Activated CD8-positive, alpha-beta memory T cell treated with anti-CD3 and anti-CD28 coated beads, Interleukin-2, amount 50 U/mL, for 1 hour (primary cell): ENCODE measurements around the gene IKBKG.
"Not testable (repeated sequence)": the region's sequence is repeated elsewhere in the genome, so short reads cannot be mapped to it uniquely, and the experiment has no call there.

ENCODE experiments used
- DNase-seq: peaks from one replicate; pipeline ENCODE4 v3.0.0-alpha.2; 2020; ENCODE audit errors: extremely low read depth

The IKBKG gene, protein sequence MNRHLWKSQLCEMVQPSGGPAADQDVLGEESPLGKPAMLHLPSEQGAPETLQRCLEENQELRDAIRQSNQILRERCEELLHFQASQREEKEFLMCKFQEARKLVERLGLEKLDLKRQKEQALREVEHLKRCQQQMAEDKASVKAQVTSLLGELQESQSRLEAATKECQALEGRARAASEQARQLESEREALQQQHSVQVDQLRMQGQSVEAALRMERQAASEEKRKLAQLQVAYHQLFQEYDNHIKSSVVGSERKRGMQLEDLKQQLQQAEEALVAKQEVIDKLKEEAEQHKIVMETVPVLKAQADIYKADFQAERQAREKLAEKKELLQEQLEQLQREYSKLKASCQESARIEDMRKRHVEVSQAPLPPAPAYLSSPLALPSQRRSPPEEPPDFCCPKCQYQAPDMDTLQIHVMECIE

DNA sequence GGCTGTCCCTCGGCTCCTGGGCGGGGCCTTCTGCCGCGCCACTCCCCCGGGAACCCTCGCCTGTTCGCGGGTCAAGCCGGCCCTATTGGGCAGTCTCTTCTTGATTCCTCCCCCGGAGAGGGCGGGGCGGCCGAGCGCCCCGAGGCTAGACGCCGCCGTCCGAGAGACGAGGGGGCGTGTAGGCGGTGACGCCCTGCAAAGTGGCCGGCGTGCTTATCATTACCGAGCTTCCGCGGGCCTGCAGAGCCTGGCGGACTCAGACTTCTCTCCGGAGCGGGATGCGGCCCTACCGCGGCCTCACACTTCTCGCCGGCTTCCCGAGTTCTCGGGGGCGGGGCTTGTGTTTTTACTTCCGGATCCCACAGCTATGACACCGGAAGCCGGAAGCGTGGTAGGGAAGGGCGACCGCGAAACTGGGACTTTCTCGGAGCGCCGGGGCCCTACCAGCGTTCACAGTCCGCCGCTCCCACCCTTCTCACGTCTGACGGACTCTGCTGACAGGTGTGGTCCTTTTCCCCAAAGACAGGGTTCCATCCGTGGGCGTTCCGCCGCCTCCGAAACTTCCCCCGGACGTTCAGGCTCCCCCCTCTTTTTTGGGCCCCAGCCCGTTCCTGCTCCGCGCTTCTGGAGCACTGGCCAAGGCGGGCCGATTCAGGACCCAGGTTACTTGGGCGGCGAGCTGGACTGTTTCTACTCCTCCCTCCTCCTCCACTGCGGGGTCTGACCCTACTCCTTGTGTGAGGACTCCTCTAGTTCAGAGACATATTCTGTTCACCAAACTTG is at the start of gene IKBKG:
Gene IKBKG (plus strand): TSS at position 376 of the 783 bp plus-strand sequence. CDS start 4,383 bp downstream, outside the sequence.
- peak; percentile 63 for DNase-seq

DNA sequence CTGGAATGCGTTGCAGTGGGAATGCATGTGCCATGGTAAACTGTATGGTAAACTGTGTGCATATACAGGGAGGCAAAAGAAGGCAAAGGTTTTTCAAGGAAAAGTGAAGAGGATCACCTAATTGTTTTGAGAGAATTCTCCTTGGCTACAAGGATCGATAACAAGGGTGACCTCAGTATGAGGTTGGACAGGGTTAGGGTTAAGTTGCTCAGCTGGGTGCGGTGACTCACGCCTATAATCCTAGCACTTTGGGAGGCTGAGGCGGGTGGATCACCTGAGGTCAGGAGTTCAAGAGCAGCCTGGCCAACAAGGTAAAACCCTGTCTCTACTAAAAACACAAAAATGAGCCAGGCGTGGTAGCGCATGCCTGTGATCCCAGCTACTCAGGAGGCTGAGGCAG is 46.0 kb upstream of the IKBKG start:
- not testable (repeated sequence) for DNase-seq

DNA sequence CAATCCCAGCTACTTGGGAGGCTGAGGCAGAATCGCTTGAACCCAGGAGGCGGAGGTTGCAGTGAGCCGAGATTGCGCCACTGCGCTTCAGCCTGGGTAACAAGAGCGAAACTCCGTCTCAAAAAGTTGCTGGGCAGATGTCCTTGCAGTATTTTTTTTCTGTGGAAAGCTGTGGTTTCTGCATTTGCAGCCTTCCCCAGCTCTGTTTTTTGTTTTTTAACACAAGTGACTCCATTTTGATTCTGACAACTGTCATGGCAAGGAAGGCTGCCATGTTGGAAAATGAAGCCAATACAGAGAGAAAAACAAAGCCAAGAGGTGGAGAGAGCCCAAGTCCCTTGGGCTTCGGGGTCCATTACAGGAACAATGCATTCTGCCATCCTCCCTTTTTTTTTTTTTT is 45.3 kb upstream of the IKBKG start:
- DNase-seq, result no peak

DNA sequence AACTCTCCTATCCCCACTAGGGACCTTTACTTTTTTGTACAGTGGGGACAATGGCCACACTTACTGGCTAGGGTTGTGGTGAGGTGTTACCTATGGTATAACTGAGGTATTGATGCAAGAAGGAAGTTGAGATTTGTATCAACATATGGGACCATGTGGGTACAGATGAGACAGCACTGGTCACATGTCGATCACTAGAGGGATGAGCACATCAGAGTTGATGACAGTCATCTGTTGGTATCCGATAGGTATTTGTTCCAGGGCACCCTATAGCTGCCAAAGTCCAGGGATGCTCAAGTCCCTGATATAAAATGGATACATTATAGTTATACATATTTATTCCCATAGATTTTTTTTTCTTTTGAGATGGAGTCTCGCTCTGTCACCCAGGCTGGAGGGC is 44.4 kb upstream of the IKBKG start:
- no peak for DNase-seq

DNA sequence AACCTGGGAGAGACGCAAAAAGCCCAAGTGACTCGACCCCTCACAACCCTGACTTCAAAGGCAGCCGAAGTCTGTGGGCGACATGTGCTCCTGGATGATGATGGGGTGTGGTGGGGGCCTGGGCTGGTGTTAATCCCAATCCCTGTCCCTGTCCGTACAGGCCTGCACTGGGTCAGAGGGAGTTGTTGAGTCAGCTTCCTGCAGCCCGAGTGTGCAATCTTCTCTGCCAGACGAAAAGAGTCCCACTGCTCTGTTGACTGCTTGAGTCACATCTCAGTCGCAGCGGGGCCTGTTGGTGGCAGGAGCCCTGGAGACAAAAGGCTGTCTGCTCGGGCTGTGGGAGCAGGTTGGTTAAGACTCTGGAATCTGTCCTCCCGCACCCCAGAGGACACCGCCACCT is 41.7 kb upstream of the IKBKG start:
- DNase-seq, result no peak

DNA sequence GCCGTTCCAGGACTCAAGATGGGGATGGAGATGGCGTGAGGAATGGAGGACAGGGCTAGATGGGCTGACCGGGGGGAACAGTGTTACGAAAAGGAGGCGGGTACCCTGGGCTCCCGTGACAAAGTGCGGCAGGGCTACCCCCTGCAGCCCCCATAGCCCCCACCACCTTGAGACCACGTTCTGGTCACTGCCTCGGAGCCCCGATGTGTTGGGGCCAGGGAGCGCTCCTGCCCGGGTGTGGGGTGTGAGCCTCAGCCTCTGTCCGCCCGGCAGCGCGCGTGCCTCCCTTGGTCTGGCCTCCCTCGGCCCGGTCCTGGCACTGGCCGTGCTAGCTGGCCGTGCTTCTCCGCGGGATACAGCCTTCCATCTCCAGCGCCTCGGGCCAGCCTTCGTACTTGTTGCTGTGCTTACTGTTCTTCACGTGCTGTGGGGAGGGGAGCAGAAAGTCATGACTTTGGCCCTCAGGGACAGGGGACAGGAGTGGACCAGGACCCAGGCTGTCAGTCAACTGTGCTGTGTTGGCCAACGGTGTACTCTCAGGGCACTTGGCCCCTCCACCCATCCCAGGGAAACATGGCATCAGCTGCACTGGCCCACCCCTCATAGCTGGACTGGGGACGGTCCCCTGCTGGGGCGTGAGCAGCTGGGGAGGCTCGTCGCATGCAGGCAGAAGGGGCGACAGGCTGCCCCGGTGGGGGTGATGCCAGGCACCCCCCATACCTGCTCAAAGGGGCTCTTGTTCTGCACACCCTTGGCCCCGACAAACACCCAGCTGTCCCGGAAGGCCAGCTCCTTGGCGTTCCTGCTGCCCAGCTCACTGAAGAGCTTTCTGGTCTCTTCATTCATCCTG is 40.7 kb upstream of the IKBKG start:
- no peak for DNase-seq

DNA sequence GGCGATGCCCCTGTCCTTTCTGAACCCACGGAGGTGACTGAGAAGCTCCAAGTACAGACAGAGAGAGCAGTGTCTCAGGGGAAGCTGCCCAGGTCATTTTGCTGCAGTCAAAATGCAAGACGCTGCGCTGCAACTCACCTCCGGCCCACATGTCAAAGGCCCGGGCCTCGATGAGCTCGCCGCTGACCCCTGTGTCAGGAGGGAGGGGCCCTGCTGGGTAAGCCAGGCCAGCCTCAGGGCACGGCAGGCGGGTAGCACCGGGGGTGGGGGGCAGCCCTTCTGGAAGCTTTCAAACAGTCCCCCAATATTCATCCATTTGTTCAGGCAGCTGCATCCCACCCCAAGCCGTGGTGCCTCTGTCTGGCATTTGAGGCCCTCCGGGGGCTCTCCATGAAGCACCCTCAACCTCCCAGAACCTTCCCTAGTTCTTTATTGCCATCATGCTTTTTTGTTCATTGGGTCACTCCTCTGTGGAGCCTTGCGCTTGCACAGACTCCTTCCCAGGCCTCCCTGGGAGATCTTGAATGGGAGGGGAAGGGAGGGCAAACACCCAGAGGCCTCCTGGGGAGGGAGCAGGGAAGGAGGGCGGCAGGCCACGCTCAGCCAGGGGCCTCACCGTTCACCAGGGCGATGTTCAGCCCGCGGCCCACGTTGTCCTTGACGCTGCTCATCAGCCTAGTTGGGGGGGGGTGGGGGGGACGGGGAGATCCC is 39.6 kb upstream of the IKBKG start:
- no peak for DNase-seq

DNA sequence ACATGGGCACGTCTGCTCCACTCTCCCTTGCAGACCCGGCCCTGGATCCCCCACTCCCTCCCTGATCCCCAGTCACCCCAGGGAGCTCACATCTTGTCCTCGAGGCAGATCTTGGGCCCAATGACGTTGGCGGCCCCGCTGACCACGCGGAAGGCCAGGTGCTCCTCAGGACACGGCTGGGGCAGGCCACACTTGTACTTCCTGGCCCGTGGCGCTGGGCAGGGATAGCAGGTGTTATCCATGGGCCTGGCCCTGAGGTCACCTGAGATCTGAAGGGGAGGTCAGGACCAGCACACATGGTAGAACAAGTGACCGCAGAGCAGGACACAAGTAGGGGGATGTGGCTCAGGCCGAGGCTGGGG is 39.1 kb upstream of the IKBKG start:
- DNase-seq, result no peak

DNA sequence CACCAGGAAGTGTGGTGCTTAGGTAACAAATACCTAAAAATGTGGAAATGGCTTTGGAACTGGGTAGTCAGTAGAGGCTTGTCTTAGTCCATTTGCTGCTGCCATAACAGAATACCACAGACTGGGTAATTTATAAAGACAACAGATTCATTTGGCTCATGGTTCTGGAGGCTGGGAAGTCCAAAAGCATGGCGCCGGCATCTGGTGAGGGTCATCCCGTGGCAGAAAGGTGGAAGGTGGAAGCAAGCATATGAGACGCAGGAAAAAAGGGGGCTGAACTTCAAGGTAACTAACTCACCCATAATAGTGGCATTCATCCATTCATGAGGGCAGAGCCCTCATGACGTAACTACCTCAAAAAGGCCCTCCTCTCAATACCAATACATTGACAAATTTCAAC is 38.0 kb upstream of the IKBKG start:
- DNase-seq, result no peak

DNA sequence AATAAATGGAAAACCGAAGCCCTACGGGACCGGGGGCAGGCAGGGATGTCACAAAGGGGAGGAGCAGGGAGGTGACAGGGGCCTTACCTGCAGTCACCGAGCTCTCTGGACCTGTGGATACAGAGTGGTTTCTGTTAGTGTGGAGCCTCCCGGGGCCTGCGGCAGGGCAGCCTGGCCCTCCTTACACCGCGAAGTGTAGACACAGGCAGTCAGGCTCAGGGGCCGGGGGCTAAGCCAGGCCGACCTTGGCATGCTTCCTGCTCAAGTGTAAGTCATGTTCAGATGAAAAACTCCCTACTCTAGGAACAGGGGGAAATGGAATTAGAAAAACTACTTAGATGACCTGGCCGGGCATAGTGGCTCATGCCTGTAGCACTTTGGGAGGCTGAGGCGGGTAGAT is 35.7 kb upstream of the IKBKG start:
- DNase-seq, result no peak

DNA sequence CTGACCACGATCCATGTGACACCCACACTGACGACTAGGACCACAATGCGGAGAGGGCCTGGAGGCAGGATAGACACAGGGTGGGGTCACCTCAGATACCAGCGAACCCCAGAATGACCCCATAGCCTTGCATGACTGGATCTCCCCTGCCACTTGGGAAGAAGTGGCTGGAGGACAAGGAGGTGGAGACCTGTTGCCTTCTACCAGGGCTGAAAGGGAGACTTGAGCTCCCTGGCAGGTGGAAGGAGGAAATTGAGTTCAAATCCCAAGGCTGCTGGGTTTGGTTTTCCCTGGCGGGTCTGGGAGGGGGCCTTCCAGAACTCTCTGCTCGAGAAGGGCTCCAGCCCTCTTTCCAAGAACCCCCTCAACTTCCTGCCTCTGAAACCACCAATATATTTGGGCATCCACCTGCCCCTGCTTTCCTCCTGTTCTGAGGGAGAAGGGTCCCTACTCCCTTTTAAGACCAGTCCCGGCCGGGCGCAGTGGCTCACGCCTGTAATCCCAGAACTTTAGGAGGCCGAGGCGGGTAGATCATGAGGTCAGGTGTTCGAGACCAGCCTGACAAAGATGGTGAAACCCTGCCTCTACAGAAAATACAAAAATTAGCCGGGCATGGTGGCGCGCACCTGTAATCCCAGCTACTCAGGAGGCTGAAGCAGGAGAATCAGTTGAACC is 34.4 kb upstream of the IKBKG start:
- no peak for DNase-seq

DNA sequence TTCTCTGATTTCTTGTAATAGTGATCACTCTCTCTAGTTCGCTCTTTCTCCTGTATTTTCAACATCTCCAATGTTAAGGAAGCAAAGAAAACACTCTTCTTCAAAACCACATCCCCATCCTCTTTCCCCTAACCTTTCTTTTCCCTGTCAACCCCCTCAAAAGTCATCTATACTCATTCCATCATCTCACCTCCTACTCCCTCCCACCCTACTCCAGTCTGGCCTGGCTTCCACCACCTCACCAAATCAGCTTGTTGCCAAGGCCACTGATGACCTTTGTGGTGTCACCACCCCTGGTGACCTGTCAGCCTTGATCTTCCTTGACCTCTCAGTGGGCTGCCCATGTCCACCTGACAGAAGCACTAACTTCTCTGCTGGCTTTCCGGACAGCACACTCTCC is 33.7 kb upstream of the IKBKG start:
- DNase-seq, result no peak

DNA sequence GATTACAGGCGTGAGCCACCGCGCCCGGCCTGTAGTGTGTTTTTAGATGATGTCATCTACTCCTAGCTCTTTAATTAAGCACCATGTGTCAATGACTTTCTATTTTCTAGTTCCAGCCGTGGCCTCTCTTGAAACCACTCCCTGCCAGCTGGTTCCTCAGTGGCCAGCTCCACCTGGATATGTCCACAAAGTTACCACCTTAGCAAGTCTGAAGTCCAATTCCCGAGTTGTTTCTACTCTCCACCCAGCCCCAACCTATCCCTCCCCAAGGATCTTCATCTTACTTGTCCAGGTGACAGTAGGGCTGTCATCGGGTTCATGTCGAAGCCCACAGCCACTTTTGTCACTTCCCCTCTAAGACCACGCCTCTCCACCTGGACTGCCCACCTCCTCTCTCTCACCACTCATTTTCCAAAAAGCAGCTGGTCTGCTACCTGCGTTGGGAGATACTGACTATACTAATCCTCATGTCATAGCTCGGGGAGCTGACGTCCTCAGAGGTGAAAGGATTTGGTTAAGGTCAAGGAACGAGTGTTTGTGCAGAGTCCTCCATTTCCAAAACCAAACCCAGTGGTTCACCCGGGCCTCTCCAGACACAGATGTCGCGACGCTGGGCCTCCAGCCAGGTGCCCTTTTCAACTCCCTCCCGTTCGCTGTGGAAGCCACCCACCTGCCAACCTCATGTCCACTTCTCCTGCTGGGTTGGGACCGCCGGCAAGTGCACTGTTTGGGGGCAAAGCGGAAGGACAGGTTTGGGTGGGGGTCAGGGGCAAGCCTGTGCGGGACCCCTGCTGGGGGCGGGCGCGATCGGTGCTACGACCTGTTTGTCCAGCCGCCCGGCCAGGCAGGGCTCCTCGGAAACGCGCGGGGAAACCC is 32.1 kb upstream of the IKBKG start:
- no peak for DNase-seq

DNA sequence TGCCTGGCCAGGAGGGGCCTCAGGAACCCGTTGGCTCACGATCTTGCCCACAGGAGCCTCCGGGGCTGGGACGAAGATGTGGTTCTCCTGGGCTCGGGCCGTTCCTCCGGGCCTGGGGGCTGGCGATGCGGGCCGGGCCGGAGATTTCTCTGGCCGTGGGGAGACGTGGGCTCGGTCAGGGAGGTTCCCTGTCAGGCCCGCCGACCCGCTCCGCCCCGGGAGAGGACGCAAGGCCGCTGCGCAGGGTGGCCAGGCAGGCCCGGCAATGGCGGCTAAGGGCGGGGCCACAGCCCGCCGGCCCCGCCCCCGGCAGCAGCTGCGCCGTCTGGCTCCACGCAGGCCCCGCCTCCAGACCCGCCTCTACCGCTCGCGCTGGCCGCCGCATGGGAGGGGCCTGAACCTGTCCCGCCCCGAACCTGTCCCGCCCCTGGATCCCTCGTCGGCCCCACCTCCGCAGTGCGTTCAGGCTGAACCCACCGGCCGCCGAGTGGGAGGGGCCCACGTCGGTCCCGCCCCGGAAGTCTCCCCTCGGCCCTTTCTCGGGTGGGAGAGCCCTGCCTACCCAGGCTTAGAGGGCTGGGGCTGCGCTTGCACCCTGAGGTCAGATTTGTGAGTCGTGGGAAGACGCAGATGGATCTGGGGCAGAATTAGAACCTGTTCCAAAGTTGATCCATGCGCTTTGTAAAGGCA is 31.3 kb upstream of the IKBKG start, which contains the start of gene FAM3A:
Gene FAM3A (minus strand): TSS at position 267 of the 690 bp plus-strand sequence. CDS start 460 bp downstream, outside the sequence.
- DNase-seq, result peak; percentile 76

DNA sequence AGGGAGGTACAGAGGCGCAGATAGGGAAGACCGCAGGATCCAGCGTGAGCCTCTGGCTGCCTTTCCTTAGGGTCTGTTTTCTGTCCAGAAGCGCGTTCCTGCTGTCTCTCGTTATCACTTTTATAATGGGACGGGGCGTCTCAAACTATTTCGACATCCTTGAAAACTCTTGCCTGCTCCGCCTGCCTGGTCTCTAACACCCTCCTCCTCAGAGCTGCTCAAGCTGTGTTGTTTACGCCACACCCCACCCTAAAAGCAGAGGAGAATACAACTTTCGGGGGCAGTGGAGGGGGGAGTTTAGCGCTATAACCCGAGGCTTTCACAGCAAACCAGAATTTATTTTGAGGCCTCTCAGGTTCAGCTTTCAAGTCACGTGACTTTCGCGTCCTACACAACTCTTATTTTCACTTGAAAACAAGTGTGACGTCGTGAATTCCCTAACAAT is 30.7 kb upstream of the IKBKG start:
- DNase-seq, result no peak

DNA sequence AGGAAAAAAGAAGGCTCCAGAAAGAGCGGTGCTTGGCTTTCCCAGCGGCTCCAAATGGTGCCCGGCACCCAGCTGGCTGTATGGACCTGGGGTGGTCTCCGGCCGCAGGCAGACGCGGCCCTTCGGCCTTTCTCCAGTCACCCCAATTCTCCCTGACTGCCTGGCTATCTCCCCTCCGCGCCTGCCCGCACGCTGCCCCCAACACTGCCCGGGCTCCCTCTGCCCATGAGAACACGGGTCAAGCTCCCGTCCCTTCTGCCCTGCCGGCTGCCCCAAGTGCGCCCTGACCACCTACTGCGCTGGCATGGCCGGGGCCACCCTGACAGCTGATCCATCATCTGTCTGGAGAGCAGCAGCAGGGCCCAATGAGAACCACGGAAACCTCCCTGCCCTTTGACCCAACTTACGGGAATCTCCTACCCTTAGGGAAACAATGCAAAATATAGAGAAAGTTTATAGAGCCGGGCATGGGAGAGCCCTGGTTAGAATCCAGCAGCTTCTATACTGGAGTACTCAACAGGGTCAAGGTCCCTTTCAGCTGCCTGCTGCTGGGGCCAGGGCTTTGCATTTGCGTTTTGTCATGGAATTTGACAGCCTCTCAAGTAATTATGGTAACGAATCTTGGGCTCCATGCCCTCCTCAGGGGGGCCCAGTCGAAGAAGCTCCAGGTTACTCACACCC is 30.2 kb upstream of the IKBKG start:
- DNase-seq, result no peak

DNA sequence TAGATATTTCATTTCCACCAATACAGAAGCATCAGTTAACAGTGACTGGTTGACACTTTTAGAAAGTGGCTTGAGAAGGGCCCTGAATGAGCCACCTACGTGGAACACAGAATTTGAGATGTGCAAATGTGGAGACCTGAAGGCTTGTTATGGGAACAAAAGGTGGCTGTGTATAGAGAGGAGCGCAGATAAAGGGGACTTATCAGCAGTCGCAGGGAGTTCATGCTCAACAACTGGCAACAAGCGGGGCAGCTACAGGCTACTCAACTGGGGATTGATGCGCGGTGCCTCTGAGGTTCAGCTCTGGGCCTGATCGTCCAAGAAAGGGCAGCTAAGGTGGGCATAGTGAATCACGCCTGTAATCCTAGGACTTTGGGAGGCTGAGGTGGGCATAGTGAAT is 28.0 kb upstream of the IKBKG start:
- DNase-seq, result no peak

DNA sequence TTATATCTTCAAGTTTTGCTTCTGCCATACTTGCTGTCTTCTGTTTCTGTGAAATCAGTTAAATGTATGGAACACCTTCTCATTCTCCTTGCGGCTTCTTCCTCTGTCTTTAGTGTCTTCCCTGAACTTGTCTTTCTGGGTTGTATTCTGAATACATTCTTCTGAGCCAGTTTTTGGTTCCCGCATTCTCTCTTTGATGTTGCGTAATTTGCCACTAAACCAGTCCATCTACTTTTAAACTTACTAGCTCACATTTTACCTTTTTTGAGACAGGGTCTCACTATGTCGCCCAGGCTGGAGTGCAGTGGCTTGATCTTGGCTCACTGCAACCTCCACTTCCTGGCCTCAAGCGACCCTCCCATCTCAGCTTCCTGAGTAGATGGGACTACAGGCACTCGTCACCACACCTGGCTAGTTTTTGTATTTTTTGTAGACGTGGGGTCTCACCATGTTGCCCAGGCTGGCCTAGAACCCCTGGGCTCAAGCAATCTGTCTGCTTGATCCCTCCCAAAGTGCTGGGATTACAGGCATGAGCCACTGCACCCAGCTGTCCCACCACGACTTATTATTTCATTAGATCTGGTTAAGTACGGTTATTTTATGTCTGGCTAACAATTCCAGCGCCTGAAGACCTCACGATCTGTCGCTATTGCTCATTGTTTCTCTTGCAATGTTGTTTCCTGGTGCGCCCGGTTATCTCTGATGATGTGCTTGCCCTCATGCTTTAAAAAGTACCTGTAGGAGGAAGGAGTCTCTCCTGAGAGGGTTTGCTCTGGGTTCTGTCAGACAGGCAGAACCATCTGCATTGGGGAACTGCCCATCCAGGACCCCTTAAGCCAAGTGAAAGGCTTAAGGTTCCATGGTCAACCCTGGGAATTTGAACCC is 21.6 kb upstream of the IKBKG start:
- DNase-seq, result no peak
